GM10847 (cell line): Measurements from ENCODE around the gene NFIC.

ENCODE experiments used
- POLR2A ChIP-seq: IDR thresholded peaks from 2 replicates; pipeline ENCODE4 v1.6.1; 2011; ENCODE audit not compliant: insufficient read length; ENCODE audit errors: extremely low read depth

NFIC gene

DNA sequence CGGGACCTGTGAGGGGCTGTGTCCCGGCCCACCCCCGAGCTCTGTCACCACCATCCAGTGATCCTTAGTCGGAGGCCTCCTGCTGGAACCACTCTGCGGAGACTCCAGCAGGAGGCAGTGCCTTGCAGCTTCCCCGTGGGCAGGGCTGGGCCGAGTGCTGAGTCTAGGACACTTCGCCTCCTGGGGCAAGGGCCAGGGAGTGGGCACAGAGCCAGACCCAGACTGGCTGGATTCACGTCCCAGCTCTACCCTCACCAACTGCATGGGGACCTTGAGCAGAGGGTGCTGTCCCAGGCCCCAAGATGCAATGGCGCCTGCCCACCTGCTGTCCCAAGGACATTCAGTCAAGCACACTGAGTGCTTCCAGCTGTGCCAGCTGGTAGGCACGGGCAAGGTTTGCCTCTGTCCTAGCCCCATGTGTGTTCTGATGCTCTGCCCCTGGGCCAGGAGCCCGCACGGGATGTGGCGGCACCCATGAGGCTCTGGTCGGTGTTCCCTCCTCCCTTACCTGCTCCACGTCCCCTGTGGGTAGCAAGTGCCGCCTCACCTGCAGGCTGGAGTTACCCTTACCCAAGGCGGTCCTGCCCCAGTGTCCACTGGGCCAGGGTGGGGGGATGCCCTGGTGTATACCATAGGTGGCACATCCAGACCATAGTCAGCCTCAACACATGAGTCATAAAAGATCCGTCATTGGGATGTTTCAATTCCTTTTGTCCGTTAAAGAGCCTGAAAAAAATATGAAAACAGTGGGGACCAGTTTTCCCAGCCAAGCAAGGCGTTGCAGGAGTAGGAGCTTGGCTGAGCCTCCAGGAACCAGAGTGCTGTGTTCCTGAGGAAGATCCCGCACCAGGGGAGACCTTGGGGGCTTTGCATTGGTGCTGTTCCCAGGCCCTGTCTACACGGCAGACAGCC, 147.1 kb downstream of the NFIC start:
- no peak for TF ChIP-seq POLR2A

DNA sequence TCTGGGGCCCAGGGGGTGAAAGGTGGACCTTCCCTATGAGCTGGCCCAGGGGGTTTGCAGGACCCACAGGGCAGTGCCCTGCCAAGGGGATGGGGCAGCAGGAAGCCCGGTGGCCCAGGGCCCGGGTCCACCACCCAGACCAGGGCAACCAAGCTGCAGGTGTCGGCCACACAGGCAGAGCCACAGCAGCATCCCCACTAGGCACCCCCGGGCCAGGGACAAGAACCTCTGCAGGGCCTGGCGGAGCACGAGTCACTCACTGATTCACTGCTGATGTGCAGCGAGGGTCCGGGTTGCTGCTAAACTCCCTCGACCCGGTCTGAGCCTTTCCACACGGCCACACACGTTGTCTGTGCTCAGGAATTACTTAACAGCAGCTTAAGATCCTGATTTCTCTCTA, 148.5 kb downstream of the NFIC start:
- no peak for TF ChIP-seq POLR2A

DNA sequence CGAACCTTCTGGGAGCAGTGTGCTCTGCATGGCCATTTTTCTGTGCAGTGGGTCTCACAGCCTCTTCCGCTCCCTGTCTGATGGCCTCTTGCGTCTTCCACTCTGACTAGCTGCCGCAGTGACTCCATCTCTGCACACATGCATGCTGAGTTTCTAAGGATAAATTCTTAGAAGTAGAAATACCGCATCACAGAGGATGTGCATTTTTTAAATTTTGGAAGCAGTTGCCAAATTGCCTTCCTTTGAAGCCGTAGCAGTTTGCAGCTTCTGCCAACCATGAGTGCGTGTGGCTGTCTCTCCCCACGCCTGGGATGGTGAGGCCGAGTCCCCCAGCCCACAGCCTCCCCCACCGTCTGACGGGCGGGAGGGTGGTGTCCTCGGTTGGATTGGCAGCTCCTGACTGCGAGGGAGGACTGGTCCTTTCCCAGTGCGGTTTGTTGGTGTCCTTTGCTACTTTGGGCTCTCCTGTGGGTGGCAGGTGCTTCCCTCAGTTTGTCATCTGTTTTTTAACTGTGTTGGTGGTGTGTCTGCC, 149.6 kb downstream of the NFIC start:
- no peak for TF ChIP-seq POLR2A

DNA sequence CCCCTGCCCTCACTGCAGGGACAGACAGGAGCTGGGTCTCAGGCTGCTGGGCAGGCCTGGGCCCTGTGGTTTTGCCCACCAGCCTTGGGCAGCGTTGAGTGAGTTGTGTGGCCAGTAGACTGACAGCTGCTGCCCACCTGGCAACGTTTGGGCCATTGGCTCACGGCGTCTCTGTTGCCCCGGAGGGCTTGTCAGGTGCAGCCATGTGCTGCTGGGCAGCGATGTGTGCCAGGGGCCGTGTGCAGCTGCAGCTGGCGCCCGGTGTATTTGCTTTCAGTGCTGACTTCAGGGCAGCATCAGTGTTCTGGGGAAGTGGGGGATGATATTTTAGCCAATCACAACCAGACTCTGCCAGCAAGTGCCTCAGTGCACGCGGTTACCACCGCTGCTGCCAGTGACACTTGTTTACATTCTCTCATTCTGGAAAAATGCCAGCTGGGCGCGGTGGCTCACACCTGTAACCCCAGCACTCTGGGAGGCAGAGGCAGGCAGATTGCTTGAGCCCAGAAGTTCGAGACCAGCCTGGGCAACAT, 150.4 kb downstream of the NFIC start:
- no peak for TF ChIP-seq POLR2A

DNA sequence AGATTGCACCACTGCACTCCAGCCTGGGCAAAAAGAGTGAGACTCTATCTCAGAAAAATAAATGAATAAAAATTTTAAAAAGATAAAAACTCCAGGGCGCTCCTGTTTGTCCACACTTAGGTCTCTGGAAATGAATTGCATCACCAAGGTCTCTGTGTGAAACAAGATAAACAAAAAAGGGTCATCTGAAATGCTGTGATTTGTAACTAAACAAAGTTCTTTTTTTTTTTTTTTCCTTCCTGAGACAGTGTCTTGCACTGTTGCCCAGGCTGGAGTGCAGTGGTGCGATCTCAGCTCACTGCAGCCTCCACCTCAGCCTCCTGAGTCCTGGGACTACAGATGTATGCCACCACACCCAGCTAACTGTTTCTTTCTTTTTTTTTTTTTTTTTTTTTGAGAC, 151.3 kb downstream of the NFIC start:
- no peak for TF ChIP-seq POLR2A

DNA sequence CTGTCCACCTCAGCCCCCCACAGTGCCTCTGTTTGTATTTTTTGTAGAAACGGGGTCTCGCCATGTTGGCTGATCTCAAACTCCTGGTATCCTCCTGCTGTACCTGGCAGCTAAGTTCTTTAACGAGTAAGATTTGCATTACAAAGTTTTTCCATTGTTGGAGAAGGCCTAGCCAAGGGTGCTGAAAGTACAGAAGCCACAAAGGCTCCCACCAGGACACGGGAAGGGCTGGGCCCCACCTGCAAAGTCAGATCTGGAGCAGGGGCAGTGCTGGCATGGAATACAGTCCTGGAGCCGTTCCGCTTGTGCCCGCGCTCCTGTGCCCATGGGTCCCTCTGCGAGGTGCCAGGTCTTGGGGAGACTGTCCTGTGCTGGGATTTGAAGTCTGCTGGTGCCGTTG, 151.9 kb downstream of the NFIC start:
- no peak for TF ChIP-seq POLR2A

DNA sequence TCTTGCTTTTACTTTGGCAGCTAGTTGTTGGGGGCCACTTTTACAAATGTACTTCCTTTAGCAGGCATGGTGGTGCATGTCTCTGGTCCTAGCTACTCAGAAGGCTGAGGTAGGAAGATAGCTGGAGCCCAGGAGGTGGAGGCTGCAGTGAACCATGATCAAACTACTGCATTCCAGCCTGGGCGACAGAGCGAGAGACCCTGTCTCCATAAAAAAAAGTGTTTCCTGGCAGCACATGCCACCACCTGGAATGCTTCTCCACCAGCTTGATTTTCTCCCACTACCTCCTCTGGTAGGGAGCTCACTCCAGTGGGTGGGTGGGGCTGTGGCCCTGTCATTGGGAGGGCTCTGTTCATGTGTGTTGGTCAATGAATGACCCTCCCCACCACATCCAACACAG, 152.3 kb downstream of the NFIC start:
- TF ChIP-seq POLR2A: no peak
